Activated CD4-positive, CD25-positive, alpha-beta regulatory T cell treated with anti-CD3 and anti-CD28 coated beads, Interleukin-2, amount 50 U/mL, for 24 hours (primary cell): ENCODE results near the gene KIF26B.

Experiments
- ATAC-seq, 2 donors: fragments of 150-1000 bp; cut with Tn5 transposase; one replicate each; pipeline ENCODE4 v1.10.0; 2021; ENCODE audit warnings: mild to moderate bottlenecking in 1 of 2, moderate library complexity in 1 of 2

The KIF26B gene

GRCh38 chr1:245133995-245134715 lies 20.6 kb upstream of the KIF26B start:
- ATAC-seq, result no peak

- ATAC-seq, result no peak
Observed at GRCh38 chr1:245142171-245142798, 12.5 kb upstream of the KIF26B start.

- no peak for ATAC-seq
Observed at GRCh38 chr1:245142976-245143375, 11.8 kb upstream of the KIF26B start.

GRCh38 chr1:245143849-245144248 lies 10.9 kb upstream of the KIF26B start:
- no peak for ATAC-seq

- no peak for ATAC-seq
Observed at GRCh38 chr1:245148069-245148468, 6.7 kb upstream of the KIF26B start.

- ATAC-seq, result no peak
Observed at GRCh38 chr1:245148861-245149260, 5.9 kb upstream of the KIF26B start.

- peak; percentile 50 to 55 for ATAC-seq
Observed at GRCh38 chr1:245153081-245153551, 1.7 kb upstream of the KIF26B start.

GRCh38 chr1:245153552-245154428 lies 995 bp upstream of the KIF26B start:
- ATAC-seq, result no peak

GRCh38 chr1:245155272-245156040 lies 671 bp downstream of the KIF26B start:
- ATAC-seq, result no peak

GRCh38 chr1:245156041-245156735 lies 1.4 kb downstream of the KIF26B start:
- ATAC-seq, result peak; percentile 80 to 85

- no peak for ATAC-seq
Observed at GRCh38 chr1:245156736-245157505, 2.1 kb downstream of the KIF26B start.

- ATAC-seq, result no peak
Observed at GRCh38 chr1:245158913-245159312, 4.1 kb downstream of the KIF26B start.

GRCh38 chr1:245160288-245160687 lies 5.5 kb downstream of the KIF26B start:
- no peak for ATAC-seq

GRCh38 chr1:245160741-245161400 lies 6.1 kb downstream of the KIF26B start:
- no peak for ATAC-seq

GRCh38 chr1:245161866-245162265 lies 7.1 kb downstream of the KIF26B start:
- ATAC-seq, result no peak

GRCh38 chr1:245166471-245166885 lies 11.7 kb downstream of the KIF26B start:
- no peak for ATAC-seq

- no peak for ATAC-seq
Observed at GRCh38 chr1:245168086-245168485, 13.3 kb downstream of the KIF26B start.

GRCh38 chr1:245168906-245169305 lies 14.1 kb downstream of the KIF26B start:
- ATAC-seq, result no peak

GRCh38 chr1:245169376-245169775 lies 14.6 kb downstream of the KIF26B start:
- no peak for ATAC-seq

- ATAC-seq, result no peak
Observed at GRCh38 chr1:245172026-245172425, 17.2 kb downstream of the KIF26B start.

GRCh38 chr1:245172829-245173228 lies 18.0 kb downstream of the KIF26B start:
- ATAC-seq, result no peak
